Neural progenitor cell (in vitro differentiated cells): Measurements from ENCODE around the gene ACAN.

Experiments
- EZH2 ChIP-seq: fragments of 200-600 bp; sonication (generic); IDR thresholded peaks from 2 replicates; pipeline ENCODE4 v1.6.1; 2017; ENCODE audit warnings: antibody characterized with exemption, mild to moderate bottlenecking, moderate library complexity
- EZH2phosphoT487 ChIP-seq: fragments of 200-600 bp; sonication (generic); IDR thresholded peaks from 2 replicates; pipeline ENCODE4 v1.6.1; 2017; ENCODE audit warnings: antibody characterized with exemption
- TF ChIP-seq, protein P1 (sequence below): fragments of 200-600 bp; sonication (generic); IDR thresholded peaks from 2 replicates; pipeline ENCODE4 v1.5.1; 2017; ENCODE audit warnings: antibody characterized with exemption, mild to moderate bottlenecking

DNA sequence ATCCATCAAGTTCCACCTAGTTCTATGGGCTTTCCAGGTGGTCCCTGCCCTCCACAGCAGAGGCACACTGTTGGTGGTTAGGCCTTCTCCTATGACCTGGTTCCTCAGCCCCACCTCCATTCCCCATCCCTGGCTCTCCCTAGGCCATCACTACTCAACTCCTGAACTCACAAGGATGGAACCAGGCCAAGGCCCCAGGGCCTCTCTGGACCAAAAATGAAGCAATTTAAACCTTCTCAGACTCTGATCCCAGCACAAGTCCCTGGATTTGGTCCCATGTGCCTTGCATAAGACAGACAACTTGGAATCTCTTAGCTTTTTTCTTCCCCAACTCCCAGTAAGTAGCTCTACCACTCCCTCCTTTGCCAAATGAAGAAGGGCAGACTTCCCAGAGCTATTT lies 14.4 kb upstream of the ACAN start:
- no peak for TF ChIP-seq EZH2
- no peak for TF ChIP-seq EZH2phosphoT487
- TF ChIP-seq, protein P1, sequence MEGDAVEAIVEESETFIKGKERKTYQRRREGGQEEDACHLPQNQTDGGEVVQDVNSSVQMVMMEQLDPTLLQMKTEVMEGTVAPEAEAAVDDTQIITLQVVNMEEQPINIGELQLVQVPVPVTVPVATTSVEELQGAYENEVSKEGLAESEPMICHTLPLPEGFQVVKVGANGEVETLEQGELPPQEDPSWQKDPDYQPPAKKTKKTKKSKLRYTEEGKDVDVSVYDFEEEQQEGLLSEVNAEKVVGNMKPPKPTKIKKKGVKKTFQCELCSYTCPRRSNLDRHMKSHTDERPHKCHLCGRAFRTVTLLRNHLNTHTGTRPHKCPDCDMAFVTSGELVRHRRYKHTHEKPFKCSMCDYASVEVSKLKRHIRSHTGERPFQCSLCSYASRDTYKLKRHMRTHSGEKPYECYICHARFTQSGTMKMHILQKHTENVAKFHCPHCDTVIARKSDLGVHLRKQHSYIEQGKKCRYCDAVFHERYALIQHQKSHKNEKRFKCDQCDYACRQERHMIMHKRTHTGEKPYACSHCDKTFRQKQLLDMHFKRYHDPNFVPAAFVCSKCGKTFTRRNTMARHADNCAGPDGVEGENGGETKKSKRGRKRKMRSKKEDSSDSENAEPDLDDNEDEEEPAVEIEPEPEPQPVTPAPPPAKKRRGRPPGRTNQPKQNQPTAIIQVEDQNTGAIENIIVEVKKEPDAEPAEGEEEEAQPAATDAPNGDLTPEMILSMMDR: no peak
